GM21576 (cell line): Measurements from ENCODE around the gene APOC3.
"Not testable (repeated sequence)": the region's sequence is repeated elsewhere in the genome, so short reads cannot be mapped to it uniquely, and the experiment has no call there.

Experiments
- ATAC-seq: cut with Tn5 transposase; IDR thresholded peaks from one replicate; pipeline ENCODE4 v1.9.1; 2021; ENCODE audit warnings: mild to moderate bottlenecking, moderate library complexity; ENCODE audit not compliant: unreplicated experiment

Gene APOC3

DNA sequence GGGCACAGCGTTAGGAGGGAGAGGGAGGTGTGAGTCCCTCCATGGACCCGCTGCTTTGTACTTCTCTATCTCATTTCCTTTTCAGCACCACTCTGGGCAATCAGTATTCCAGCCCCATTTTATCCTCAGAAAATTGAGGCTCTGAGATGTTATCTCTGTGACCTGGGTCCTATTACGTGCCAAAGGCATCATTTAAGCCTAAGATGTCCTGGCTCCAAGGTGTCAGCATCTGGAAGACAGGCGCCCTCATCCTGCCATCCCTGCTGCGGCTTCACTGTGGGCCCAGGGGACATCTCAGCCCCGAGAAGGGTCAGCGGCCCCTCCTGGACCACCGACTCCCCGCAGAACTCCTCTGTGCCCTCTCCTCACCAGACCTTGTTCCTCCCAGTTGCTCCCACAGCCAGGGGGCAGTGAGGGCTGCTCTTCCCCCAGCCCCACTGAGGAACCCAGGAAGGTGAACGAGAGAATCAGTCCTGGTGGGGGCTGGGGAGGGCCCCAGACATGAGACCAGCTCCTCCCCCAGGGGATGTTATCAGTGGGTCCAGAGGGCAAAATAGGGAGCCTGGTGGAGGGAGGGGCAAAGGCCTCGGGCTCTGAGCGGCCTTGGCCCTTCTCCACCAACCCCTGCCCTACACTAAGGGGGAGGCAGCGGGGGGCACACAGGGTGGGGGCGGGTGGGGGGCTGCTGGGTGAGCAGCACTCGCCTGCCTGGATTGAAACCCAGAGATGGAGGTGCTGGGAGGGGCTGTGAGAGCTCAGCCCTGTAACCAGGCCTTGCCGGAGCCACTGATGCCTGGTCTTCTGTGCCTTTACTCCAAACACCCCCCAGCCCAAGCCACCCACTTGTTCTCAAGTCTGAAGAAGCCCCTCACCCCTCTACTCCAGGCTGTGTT is 829 bp upstream of the APOC3 start:
- no peak for ATAC-seq

DNA sequence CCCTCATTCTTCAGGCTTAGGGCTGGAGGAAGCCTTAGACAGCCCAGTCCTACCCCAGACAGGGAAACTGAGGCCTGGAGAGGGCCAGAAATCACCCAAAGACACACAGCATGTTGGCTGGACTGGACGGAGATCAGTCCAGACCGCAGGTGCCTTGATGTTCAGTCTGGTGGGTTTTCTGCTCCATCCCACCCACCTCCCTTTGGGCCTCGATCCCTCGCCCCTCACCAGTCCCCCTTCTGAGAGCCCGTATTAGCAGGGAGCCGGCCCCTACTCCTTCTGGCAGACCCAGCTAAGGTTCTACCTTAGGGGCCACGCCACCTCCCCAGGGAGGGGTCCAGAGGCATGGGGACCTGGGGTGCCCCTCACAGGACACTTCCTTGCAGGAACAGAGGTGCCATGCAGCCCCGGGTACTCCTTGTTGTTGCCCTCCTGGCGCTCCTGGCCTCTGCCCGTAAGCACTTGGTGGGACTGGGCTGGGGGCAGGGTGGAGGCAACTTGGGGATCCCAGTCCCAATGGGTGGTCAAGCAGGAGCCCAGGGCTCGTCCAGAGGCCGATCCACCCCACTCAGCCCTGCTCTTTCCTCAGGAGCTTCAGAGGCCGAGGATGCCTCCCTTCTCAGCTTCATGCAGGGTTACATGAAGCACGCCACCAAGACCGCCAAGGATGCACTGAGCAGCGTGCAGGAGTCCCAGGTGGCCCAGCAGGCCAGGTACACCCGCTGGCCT is 641 bp downstream of the APOC3 start:
- ATAC-seq, result no peak

DNA sequence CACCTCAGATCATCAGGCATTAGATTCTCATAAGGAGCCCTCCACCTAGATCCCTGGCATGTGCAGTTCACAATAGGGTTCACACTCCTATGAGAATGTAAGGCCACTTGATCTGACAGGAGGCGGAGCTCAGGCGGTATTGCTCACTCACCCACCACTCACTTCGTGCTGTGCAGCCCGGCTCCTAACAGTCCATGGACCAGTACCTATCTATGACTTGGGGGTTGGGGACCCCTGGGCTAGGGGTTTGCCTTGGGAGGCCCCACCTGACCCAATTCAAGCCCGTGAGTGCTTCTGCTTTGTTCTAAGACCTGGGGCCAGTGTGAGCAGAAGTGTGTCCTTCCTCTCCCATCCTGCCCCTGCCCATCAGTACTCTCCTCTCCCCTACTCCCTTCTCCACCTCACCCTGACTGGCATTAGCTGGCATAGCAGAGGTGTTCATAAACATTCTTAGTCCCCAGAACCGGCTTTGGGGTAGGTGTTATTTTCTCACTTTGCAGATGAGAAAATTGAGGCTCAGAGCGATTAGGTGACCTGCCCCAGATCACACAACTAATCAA is 2.2 kb downstream of the APOC3 start:
- ATAC-seq, result no peak

DNA sequence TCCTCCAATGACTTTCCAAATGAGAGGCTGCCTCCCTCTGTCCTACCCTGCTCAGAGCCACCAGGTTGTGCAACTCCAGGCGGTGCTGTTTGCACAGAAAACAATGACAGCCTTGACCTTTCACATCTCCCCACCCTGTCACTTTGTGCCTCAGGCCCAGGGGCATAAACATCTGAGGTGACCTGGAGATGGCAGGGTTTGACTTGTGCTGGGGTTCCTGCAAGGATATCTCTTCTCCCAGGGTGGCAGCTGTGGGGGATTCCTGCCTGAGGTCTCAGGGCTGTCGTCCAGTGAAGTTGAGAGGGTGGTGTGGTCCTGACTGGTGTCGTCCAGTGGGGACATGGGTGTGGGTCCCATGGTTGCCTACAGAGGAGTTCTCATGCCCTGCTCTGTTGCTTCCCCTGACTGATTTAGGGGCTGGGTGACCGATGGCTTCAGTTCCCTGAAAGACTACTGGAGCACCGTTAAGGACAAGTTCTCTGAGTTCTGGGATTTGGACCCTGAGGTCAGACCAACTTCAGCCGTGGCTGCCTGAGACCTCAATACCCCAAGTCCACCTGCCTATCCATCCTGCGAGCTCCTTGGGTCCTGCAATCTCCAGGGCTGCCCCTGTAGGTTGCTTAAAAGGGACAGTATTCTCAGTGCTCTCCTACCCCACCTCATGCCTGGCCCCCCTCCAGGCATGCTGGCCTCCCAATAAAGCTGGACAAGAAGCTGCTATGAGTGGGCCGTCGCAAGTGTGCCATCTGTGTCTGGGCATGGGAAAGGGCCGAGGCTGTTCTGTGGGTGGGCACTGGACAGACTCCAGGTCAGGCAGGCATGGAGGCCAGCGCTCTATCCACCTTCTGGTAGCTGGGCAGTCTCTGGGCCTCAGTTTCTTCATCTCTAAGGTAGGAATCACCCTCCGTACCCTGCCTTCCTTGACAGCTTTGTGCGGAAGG is 2.9 kb downstream of the APOC3 start:
- no peak for ATAC-seq

DNA sequence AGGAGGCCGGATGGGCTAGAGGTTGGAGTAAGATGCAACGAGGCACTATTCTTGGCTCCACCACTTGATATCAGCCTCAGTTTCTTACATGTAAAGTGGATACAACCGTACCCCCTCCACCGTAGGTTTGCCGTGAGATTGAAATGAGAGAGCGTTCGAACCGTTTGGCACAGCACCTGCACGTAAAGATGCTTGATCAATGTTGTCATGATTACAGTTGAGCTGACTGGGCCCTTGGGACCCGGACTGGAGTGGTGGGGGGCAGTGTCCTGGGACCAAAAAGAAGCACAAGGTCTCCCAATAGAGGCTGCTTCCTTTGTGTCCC is 3.7 kb downstream of the APOC3 start:
- ATAC-seq, result no peak

DNA sequence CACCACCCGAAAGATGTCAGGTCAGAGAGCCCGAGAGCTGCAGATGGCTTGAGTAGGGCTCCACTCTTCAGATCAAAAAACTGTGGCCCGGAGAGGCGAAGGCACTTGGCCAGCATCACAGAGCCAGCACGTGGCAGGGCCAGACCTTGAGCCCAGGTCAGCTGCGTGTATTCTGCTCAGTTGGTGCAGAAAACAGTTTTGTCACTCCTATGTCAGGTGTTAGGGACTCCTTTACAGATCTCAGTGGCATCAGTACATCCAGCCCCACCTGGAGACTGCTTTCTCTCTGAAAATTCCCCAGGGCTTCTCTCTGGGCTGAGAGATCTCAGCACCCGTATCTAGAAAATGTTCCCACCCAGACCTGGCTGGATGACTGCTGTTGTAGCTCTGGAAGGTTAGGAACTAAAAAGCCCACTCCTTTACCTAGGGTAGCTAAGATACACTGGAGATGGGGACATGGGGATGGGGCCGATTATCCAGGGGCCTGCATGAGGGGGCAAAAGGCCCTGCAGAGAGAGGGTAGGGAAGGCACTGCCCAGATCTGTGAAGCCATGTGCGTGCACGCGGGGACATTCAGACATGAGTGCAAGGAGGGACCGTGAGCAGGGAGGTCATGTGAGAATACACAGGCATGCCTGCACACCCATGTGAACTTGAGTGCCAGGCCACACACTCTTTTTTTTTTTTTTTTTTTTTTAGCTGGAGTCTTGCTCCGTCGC is 4.3 kb downstream of the APOC3 start:
- no peak for ATAC-seq

DNA sequence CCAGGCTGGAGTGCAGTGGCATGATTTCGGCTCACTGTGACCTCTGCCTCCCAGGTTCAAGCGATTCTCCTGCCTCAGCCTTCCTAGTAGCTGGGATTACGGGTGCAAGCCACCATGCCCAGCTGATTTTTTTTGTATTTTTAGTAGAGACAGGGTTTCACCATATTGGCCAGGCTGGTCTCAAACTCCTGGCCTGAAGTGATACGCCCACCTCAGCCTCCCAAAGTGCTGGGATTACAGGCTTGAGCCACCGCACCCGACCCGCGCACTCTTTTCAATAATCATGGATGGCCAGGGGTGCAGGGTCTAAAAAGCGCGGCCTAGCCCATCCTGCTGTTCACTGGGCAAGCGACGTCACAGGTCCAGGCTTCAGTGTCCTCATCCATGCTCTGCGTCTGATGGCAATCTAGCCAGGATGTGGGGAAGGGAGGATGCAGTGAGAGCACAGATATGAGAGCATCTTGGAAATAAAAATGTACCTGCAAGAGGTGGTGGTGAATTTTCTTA is 4.9 kb downstream of the APOC3 start:
- not testable (repeated sequence) for ATAC-seq

DNA sequence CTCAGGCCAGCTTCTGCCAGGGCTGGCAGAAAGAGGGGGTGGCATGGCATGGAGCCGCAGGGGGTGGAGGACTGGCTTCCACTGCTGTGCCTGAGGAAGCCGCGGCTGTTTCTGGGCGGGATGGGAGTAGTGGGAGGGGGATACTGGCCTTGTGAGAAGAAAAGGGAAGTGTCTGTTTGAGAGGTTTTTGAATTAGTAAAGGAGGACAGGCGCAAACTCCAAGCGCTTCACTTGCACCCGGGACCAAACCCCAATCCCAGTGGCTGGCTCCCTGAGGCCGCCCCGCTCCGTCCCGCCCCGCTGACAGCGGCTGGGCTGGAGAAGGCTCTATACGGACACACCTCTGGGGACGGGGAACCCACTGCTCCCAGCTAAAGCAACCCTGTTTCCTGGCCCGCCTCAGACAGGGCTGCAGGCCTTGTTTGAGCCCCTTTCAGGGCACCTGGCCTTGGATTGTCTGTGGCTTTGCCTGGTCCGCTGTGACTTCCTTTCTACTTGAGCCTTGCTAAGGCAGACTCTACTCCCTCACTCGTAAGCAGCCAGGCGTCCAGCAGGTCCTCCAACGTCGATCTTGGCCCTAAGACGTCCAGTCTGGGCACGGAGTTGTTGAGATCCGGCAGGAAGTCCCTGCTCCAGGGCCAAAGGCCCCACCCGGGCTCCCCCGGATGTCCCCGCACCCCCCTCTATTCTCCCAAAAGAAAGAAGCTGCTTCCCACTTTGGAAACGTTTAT is 5.5 kb downstream of the APOC3 start:
- no peak for ATAC-seq

DNA sequence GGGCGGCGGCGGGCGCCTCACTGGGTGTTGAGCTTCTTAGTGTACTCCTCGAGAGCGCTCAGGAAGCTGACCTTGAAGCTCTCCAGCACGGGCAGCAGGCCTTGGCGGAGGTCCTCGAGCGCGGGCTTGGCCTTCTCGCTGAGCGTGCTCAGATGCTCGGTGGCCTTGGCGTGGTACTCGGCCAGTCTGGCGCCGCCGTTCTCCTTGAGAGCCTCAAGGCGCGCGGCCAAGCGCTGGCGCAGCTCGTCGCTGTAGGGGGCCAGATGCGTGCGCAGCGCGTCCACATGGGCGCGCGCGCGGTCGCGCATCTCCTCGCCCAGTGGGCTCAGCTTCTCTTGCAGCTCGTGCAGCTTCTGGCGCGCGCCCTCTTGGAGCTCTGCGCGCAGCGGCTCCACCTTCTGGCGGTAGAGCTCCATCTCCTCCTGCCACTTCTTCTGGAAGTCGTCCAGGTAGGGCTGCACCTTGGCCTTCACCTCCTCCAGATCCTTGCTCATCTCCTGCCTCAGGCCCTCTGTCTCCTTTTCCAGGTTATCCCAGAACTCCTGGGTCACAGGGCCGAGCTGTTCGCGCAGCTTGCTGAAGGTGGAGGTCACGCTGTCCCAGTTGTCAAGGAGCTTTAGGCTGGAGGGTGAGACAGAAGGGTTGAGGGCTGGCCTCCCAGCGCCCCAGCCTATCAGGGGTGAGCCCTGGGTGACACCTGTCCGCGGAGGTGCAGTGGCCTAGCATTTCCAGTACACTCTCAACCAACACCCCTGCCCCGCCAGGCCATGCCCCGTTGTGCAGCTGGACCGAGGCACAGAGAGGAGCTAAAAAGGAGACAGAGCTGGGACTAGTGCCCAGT is 6.3 kb downstream of the APOC3 start:
- ATAC-seq, result peak; percentile 77

DNA sequence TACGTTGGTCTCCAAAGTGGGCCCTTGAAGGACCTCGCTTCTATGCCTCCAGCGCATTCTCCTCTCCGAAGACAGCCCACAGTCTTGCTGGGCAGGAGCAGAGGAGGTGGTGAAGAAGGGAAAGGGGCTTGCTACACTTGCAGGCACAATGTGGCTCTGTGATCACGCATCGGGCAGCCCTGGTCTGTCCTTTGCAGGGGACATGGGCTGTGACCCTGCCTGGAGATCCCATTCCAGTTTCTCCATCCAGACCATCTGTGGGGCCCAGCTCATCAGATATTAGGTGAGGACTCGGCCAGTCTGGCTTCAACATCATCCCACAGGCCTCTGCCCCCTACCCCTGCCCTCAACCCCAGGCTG is 6.9 kb downstream of the APOC3 start:
- no peak for ATAC-seq

DNA sequence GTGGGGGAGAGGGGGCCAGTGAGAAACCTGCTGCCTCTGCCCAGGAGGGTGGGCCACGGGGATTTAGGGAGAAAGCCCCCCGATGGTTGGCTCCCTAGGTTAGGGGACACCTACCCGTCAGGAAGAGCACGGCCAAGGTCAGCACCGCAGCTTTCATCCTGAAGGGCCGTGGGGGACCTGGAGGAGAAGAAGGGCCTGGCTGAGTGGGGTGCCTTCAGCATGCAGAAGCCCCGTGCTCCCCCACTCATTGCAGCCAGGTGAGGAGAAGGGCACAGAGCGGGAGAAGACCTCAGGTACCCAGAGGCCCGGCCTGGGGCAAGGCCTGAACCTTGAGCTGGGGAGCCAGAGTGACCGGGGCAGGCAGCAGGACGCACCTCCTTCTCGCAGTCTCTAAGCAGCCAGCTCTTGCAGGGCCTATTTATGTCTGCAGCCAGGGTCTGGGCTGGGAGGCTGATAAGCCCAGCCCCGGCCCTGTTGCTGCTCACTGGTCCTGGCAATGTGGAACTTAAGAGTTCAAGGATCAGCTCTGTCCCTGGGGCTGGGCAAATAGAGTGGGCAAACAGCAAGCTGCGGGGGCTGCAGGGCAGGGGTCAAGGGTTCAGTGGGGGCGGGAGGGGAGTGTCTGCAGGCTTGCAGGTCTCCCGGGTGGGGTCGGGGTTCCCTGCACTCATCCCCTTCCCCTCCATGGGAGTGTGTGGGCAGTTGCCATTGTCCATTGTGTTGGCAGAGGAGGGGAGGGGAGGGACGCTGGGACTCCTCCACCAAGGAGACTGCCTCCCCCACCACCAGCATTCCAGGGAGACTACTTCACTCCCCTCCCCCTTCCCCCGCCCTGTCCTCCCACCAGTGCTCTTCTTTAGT is 7.8 kb downstream of the APOC3 start, which contains the start of gene APOA1:
TSS of gene APOA1 (minus strand) at position 392 of the 861 bp plus-strand sequence. CDS start at position 157, 235 bp downstream.
- ATAC-seq, result no peak

DNA sequence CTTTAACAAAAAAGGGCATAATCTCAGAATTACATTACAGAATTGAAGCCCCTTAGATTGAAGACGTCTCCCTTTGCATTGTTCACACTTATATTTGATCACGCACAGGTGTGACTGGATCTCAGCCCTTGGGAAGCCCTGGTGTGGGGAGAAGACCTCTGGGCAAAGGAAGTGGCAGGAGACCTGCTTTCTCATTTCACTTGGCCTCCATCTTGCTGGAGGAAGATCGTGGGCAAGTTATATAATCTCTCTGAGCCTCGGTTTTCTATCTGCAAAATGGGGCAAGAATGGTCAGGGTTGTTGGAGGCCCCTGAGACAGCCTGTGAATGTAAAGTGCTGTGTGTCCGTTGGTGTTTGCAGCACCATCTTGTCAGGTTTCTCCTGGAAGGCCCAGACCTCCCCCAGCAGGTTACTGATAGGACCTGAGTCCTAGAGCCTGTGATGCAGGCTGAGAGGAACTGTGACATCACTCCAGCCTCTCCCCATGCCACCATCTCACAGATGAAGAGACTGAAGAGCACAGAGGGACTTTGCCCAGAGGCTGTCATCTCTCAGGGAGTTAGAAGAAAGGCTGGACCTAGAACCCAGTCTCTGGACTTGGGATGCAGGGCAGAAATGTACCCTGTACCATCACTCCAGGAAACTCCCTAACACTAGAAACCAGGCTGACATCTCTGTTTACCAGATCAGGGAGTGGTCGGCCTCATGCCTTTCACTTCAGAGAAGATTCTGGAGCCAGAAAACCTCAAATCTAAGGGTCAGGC is 8.8 kb downstream of the APOC3 start:
- no peak for ATAC-seq

DNA sequence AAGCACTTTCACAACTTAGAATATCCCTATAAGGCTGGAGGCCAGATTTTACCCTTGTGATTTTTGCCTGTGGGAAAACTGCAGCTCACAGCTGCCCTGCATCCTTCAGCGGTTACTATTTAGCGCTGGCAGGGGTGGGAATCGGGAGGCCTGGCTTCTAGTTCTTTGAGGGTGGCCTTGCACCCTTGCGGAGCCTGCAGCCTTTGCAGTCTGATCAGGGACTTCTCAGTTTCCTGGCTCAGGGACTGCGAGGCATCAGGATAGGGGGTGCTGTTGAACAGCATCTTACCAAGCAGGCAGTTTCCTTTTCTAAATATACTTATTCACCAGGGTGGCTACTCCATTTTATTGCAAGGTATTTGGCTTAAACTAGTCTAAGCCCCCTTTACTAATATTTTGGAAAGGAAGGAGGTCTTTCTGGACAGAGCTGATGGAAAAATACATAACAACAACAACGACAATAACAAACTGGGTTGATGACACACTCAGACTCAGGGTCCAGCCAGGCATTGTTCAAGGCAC is 10.6 kb downstream of the APOC3 start:
- no peak for ATAC-seq

DNA sequence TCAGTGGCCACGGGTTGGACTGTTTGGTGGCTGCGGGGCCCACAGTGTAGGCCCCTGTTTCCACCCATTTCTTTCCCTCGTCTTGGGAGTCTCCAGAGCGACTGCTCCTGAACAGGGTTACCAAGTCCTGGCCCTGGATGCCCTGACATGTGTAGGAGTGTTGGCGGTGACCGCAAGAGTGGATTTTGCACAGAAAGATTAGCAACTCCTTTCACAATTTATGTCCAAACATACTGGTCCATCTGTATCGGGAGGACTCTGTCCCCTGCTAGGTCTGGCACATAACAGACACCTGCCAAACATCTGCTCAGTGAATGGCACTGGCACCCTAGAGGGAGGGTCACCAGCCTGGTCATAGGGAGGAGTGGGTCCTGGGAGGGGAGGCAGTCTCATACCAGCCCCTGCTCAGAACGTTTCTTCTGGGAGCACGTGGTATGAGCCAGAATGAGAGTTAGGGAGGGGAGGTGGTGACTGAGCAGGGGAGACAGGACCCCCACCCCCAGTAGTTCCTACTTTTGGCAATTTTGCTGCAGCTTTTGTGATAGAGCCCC is 11.1 kb downstream of the APOC3 start:
- no peak for ATAC-seq

DNA sequence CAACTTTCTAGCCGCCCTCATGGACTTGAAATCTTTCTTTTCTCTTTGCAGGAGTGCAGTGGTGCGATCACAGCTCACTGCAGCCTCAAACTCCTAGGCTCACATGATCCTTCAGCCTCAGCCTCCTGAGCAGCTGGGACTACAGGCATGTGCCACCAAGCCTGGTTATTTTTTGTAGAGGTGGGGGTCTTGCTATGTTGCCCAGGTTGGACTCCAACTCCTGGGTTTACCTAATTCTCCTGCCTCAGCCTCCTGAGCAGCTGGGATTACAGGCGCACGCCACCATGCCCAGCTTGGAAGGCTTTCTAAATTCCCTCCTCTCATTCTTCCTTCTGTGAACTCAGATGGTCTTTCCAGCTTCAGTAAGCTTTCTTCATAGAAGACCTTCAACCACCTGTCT is 12.4 kb downstream of the APOC3 start:
- ATAC-seq, result no peak

DNA sequence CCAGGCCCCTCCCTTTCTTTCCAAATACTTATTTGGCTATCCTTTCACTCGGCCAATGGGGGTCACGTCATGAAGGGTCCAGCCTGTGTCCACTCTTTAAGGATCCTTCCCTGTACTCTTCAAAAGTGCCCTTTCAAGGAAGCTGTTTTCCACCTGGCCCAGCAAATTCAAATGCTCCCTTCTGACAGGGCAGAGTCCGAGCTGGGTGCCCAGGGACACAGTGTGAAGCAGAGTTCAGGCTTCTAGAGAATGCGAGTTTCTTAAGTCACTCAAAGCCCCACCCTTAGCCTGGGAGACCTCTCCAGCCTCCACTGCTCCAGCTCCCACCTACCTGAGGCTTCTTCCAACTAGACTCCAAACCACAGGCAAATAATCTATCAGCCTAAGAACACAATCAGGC is 13.2 kb downstream of the APOC3 start:
- ATAC-seq, result no peak
